GM18498 (cell line): ENCODE measurements around the gene ISCA1.

Experiments used
- ATAC-seq: cut with Tn5 transposase; IDR thresholded peaks from one replicate; pipeline ENCODE4 v1.9.1; 2021; ENCODE audit warnings: mild to moderate bottlenecking, moderate library complexity; ENCODE audit not compliant: unreplicated experiment

ISCA1 gene

DNA sequence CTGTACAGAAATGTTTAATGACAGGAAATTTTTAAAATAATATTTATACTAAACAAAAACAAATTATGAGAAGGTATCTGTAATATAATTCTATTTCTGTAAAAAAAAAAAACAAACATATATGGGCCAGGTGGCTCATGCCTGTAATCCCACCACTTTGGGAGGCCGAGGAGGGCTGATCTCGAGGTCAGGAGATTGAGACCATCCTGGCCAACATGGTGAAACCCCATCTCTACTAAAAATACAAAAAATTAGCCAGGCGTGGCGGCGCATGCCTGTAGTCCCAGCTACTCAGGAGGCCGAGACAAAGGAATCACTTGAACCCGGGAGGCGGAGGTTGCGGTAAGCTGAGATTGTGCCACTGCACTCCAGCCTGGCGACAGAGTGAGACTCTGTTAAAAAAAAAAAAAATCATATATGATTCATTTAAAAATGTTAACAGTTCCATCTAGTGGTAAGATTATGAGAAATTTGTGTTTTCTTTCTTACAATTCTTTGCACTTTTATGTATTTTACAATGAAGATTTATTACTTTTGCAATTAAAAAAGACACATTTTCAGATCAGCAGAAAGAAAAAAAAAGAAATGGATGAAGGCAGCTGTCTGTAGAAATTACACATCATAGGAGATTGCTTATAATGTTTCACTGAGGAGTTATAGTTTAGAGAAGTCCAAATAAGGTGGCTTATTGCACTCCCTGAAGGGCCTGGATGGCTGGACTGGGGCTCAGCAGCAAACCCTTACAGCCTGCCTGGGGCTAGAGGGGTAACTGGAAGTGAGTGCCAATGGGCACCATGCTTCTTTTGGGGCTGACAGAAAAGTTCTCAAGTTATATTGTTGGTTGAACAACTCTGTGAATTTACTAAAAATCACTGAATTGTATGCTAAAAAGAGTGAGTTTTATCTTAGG lies 43.2 kb downstream of the ISCA1 start:
- ATAC-seq: no peak

DNA sequence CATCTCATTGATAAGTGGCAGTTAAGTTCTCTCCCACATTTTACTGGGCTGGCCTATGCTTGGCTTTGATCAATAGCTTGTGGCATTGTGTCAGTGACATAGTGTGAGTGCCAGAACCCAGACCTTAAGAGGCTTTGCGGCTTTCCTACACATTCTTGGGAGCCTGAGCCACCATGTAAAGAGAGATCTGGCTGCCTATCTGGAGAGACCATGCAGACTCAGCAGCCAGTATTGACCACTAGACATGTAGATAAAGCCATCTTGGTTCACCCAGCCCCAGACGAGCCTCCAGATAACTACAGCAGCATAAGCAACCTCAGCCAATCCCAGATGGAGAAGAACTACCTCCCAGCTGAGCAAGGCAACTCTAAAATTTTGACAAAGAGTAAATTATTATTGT lies 51.5 kb downstream of the ISCA1 start:
- no peak for ATAC-seq

DNA sequence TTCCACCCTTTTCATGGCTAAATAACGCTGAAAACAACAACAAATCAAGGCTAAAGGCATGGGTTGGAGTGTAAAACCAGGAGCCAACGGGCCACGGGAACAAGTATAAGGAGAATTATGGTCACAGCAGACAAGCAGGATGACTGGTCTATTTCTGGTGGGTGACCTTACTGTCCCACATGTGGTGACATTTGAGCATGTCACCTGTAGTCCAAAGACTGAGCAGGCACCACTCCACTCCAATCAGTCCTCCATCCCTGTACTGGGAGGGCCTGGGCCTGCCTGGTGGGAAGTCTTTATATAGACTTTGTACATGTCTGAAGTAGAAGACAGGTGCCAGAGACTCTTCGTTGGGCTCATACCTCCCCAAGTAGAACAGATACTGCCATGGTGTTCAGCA lies 59.7 kb downstream of the ISCA1 start:
- ATAC-seq: no peak

DNA sequence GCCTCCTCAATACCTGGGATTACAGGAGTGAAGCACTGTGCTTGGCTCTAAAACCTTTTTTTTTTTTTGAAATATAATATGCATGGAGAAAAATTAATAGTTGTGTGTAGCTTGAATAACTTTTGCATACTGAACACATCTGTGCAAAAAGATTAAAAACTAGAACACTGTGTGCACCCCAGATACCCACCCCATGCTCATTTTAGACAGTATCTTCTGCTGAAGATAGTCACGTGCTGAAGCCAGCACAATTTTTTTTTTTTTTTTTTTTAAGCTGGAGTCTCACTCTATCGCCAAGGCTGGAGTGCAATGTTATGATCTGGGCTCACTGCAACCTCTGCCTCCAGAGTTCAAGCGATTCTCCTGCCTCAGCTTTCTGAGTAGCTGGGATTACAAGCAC lies 62.7 kb downstream of the ISCA1 start:
- ATAC-seq: no peak

DNA sequence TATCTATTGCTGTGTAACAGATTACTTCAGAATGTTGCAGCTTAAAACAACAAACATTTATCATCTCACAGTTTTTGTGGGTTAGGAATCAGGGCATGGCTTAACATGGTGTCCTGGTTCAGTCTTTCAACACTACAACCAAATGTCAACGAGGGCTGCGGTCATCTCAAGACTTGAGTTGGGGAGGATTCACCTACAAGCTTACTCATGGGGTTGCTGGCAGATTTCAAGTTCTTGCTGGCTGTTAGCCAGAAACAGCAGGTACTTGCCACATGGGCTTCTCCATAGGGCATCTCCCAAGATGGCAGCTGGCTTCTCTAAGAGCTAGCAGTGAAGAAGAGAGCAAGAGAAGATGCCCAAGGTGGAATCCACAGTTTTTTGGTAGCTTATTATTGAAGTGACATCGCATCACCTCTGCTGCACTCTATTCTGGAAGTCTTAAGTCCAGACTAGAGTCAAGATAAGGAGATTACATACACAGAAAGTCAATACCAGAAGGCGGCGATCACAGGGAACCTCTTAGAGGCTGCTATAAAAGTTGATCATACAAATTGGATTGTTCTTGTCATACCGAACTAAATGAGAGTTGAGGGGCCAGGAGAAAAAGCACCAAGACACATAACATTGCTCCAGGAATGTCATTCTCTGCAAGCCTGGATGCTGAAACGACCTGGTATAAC lies 65.1 kb downstream of the ISCA1 start:
- no peak for ATAC-seq
